K562 (cell line): ENCODE results near the gene IPO7. TPM values are rescaled to one million over a fixed set of nuclear protein-coding genes. Genes with fewer than 3 reads are reported as not detected.

ENCODE experiments used
- ATF3 ChIP-seq, 2 experiments: fragments of 450-650 bp in 1 of 2; sonication (generic) in 1 of 2; formaldehyde crosslinking in 1 of 2; IDR thresholded peaks in 1 of 2; conservative IDR thresholded peaks in 1 of 2; 2 replicates each; pipeline versions ENCODE4 v1.6.1 to v1.8.1; 2016 to 2023; ENCODE audit warnings: mild to moderate bottlenecking in 2 of 2, moderate library complexity in 2 of 2, inconsistent platforms in 1 of 2, missing genetic modification reagents in 1 of 2
- CBFA2T3 ChIP-seq: fragments of 450-650 bp; IDR thresholded peaks from 2 replicates; pipeline ENCODE4 v1.6.1; 2017
- CCAR2 ChIP-seq: fragments of 200-400 bp; formaldehyde crosslinking; IDR thresholded peaks from 2 replicates; pipeline ENCODE4 v1.6.1; 2017; ENCODE audit warnings: mild to moderate bottlenecking, low read depth, low read length
- CHAMP1 ChIP-seq: fragments of 450-650 bp; IDR thresholded peaks from 2 replicates; pipeline ENCODE4 v1.6.1; 2016; ENCODE audit warnings: mild to moderate bottlenecking
- ELF4 ChIP-seq: fragments of 450-650 bp; formaldehyde crosslinking; IDR thresholded peaks from 2 replicates; pipeline ENCODE4 v1.4.0; 2022; ENCODE audit warnings: missing genetic modification characterization
- HEY1 ChIP-seq: fragments of 250-450 bp; sonication (Bioruptor Pico); IDR thresholded peaks from 2 replicates; pipeline ENCODE4 v1.5.0; 2020; ENCODE audit warnings: mild to moderate bottlenecking, moderate library complexity, borderline replicate concordance
- MBD1 ChIP-seq: fragments of 250-450 bp; sonication (Bioruptor Pico); IDR thresholded peaks from 2 replicates; pipeline ENCODE4 v1.8.0; 2022; ENCODE audit warnings: inconsistent platforms
- NCOA2 ChIP-seq, 2 experiments: fragments of 450-650 bp; IDR thresholded peaks; 2 replicates each; pipeline ENCODE4 v1.6.1; 2018; ENCODE audit warnings: mild to moderate bottlenecking in 2 of 2, moderate library complexity in 1 of 2; ENCODE audit not compliant: partially characterized antibody in 2 of 2
- PTTG1 ChIP-seq: fragments of 450-650 bp; IDR thresholded peaks from 2 replicates; pipeline ENCODE4 v1.6.1; 2016; ENCODE audit warnings: low read depth, mild to moderate bottlenecking, missing genetic modification characterization, missing compliant biosample characterization
- RBM15 ChIP-seq: fragments of 200-400 bp; formaldehyde crosslinking; IDR thresholded peaks from 2 replicates; pipeline ENCODE4 v1.6.1; 2018; ENCODE audit warnings: mild to moderate bottlenecking, low read length, moderate library complexity; ENCODE audit not compliant: insufficient read depth
- RCOR1 ChIP-seq, 2 experiments: IDR thresholded peaks; 2 replicates each; pipeline ENCODE4 v1.6.1; 2012; ENCODE audit warnings: low read depth in 2 of 2, low read length in 2 of 2, borderline replicate concordance in 1 of 2, improper control_type of control experiment in 1 of 2
- TRIM28 ChIP-seq: fragments of 450-650 bp; IDR thresholded peaks from 2 replicates; pipeline ENCODE4 v1.6.1; 2017
- WHSC1 ChIP-seq: IDR thresholded peaks from one replicate; pipeline ENCODE4 v1.6.1; 2012; ENCODE audit warnings: low read length, control low read depth, inconsistent platforms
- ZBTB40 ChIP-seq, 2 experiments: fragments of 450-650 bp in 1 of 2; sonication (generic) in 1 of 2; formaldehyde crosslinking in 1 of 2; IDR thresholded peaks; 2 replicates each; pipeline versions ENCODE4 v1.7.1 to v1.9.0; 2016 to 2022; ENCODE audit warnings: inconsistent platforms in 1 of 2, mild to moderate bottlenecking in 1 of 2, missing genetic modification reagents in 1 of 2
- polyA plus RNA-seq, 8 experiments: library from polyadenylated mRNA; depleted of rRNA in 4 of 8; stranded (reverse) in 5 of 8; unstranded in 3 of 8; fragments of >200 nt; fragmentation: Nextera tagmentation in 2 of 8; fragmentation: Illumina TruSeq in 1 of 8; extraction: Ambion mirVana in 2 of 8; extraction: Trizol in 1 of 8; gene quantifications; 2 replicates each; pipeline versions ENCODE4 v1.2.1 to v1.2.3, GENCODE V29; 2011 to 2014; ENCODE audit warnings: inconsistent platforms in 1 of 8, missing spikeins in 1 of 8
- total RNA-seq, 7 experiments: library from RNA; depleted of rRNA in 6 of 7; stranded (reverse); fragments of >200 nt in 6 of 7; fragmentation: Illumina TruSeq in 2 of 7; extraction: Trizol in 2 of 7; gene quantifications; 2 replicates each; pipeline versions ENCODE4 v1.2.1 to v1.2.3, GENCODE V29; 2011 to 2021; ENCODE audit warnings: low replicate concordance in 1 of 7

IPO7 gene
- total and polyA plus RNA-seq, 9 of the 15 experiments (the other 6 are each of a cell fraction or from before 2014, with no cell fraction given), result 23.6 to 138 (median 110) TPM

- TF ChIP-seq NCOA2 (IDR thresholded peaks at IDR 0.05; ENCODE audit: partially characterized antibody in 2 of 2) (no peak), RCOR1 (IDR thresholded peaks at IDR 0.05; ENCODE audit: borderline replicate concordance in 1 of 2, low read depth in 2 of 2, low read length in 2 of 2) (peak in 1 of 2 experiments; percentile 61; a peak in 1 of 4 replicates), CHAMP1 (no peak), WHSC1 (no peak), RBM15 (no peak), ATF3 (IDR thresholded peaks at IDR 0.05) (no peak), ATF3 (CRISPR knock-in tag; conservative IDR thresholded peaks at IDR 0.05) (no peak), PTTG1 (no peak), ZBTB40 (IDR thresholded peaks at IDR 0.05) (no peak), ZBTB40 (CRISPR knock-in tag; IDR thresholded peaks at IDR 0.05) (no peak), MBD1 (CRISPR knock-in tag) (no peak), CBFA2T3 (no peak), HEY1 (CRISPR knock-in tag) (no peak), CCAR2 (no peak), ELF4 (CRISPR knock-in tag) (no peak), TRIM28 (no peak)
Observed at GRCh38 chr11:9347100-9347499, 37.4 kb upstream of the IPO7 start (continued).
